NB4 (cell line): Measurements from ENCODE around the gene MPDZ.

Source experiments
- DNase-seq: peaks from one replicate; pipeline ENCODE4 v3.0.0; 2010; ENCODE audit warnings: low read depth
- H3K4me3 ChIP-seq: one replicate; pipeline ENCODE4 v1.5.1; 2011; ENCODE audit warnings: mild to moderate bottlenecking, low read depth, low read length, moderate library complexity
- CTCF ChIP-seq: IDR thresholded peaks from one replicate; pipeline ENCODE4 v1.5.1; 2012; ENCODE audit warnings: low read depth, low read length
- MAX ChIP-seq: IDR thresholded peaks from 2 replicates; pipeline ENCODE4 v1.6.1; 2011; ENCODE audit warnings: low read depth, low read length
- MYC ChIP-seq: IDR thresholded peaks from 2 replicates; pipeline ENCODE4 v1.6.1; 2011; ENCODE audit warnings: low read depth, low read length
- POLR2A ChIP-seq: IDR thresholded peaks from 2 replicates; pipeline ENCODE4 v1.6.1; 2011; ENCODE audit warnings: mild to moderate bottlenecking; ENCODE audit not compliant: insufficient read length; ENCODE audit errors: extremely low read depth

Gene MPDZ

GRCh38 chr9:13244181-13244580 is 35.3 kb downstream of the MPDZ start:
- TF ChIP-seq POLR2A = no peak
- TF ChIP-seq CTCF = no peak
- no peak for DNase-seq
- no peak overlapping the region for H3K4me3 ChIP-seq

DNA sequence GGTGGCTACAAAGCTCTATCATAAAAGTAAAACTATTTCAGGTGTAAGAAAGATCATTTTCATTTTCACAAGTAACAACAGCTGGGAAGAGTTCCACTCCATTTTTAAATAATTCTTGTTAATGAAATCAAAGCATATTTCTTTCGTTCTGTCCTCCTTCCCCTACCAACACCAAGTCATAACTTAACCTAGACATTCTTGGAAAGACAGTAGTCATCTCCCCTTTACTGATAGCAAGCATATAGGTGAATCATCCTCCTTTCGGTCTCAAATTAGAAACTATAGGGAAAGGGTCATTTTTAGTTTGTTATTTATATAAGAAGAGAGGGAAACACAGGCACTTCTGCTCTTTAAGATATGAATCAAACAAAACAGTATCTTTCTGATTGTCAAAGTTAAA is 38.2 kb downstream of the MPDZ start:
- no peak overlapping the region for H3K4me3 ChIP-seq
- TF ChIP-seq MYC (no peak), CTCF (no peak), POLR2A (no peak), MAX (no peak)
- DNase-seq = no peak

- no peak for DNase-seq
- no peak for TF ChIP-seq MAX
- TF ChIP-seq MYC = no peak
- TF ChIP-seq CTCF = no peak
- TF ChIP-seq POLR2A = no peak
- H3K4me3 ChIP-seq = no peak overlapping the region
Observed at GRCh38 chr9:13239660-13240059, 39.8 kb downstream of the MPDZ start.

GRCh38 chr9:13239208-13239607 is 40.3 kb downstream of the MPDZ start:
- no peak for TF ChIP-seq MYC
- TF ChIP-seq POLR2A = no peak
- no peak for TF ChIP-seq MAX
- no peak for TF ChIP-seq CTCF
- no peak for DNase-seq
- no peak overlapping the region for H3K4me3 ChIP-seq

- no peak for DNase-seq
- TF ChIP-seq MYC (no peak), MAX (no peak), CTCF (no peak), POLR2A (no peak)
Observed at GRCh38 chr9:13234932-13235331, 44.6 kb downstream of the MPDZ start.

DNA sequence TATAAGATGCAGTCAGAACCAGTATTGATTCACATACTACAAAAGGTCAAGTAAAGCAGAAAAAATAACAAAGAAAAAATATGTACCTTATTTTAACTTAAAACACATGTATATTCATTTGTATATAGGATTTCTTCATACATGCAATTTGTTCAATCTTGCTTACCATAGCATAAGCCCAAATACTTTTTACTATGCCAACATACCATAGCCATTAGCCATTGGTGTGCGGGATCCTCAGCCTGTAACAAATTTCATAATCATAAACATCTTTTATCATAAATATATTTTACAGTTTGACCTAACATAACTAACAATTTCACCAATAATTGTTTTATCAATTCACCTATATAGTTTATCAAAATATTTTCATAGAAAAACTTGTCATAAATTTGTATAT is 51.1 kb downstream of the MPDZ start:
- no peak overlapping the region for H3K4me3 ChIP-seq
- no peak for DNase-seq
- TF ChIP-seq MAX (no peak), MYC (no peak), POLR2A (no peak), CTCF (no peak)

More at GRCh38 chr9:13234932-13235331, 44.6 kb downstream of the MPDZ start:
- H3K4me3 ChIP-seq = no peak overlapping the region
